Tibial nerve (tissue), 4 donors: ENCODE results near the gene SHISA8. TPM values are rescaled to one million over a fixed set of nuclear protein-coding genes. Genes with fewer than 3 reads are reported as not detected.

Experiments used
- DNase-seq, 2 donors: peaks; one replicate each; pipeline ENCODE4 v3.0.0-alpha.2; 2019; ENCODE audit warnings: low spot score in 2 of 2
- H3K27ac ChIP-seq, 4 donors: fragments of 200-600 bp; sonication (generic) in 3 of 4; one replicate each; pipeline ENCODE4 v1.5.1; 2017 to 2019; ENCODE audit warnings: mild to moderate bottlenecking in 1 of 4
- H3K27me3 ChIP-seq, 2 donors: fragments of 200-600 bp; sonication (generic) in 1 of 2; one replicate each; pipeline versions ENCODE4 v1.5.1 to v1.6.0; 2017 to 2019
- H3K36me3 ChIP-seq, 3 donors: fragments of 200-600 bp; sonication (generic); one replicate each; pipeline ENCODE4 v1.5.1; 2018 to 2019
- H3K4me1 ChIP-seq, 4 donors: fragments of 200-600 bp; sonication (generic) in 3 of 4; one replicate each; pipeline ENCODE4 v1.5.1; 2017 to 2019
- H3K4me3 ChIP-seq, 4 donors: fragments of 200-600 bp; sonication (generic) in 3 of 4; one replicate each; pipeline ENCODE4 v1.5.1; 2017 to 2019; ENCODE audit warnings: mild to moderate bottlenecking in 1 of 4, moderate library complexity in 1 of 4
- H3K9me3 ChIP-seq, 4 donors: fragments of 200-600 bp; sonication (generic) in 3 of 4; one replicate each; pipeline ENCODE4 v1.5.1; 2017 to 2019
- CTCF ChIP-seq, 5 experiments: fragments of 200-600 bp in 3 of 5; fragments of 450-650 bp in 2 of 5; sonication (generic) in 3 of 5; IDR thresholded peaks; one replicate each; pipeline ENCODE4 v1.5.1; 2016 to 2019; ENCODE audit warnings: antibody characterized with exemption in 5 of 5, mild to moderate bottlenecking in 3 of 5, moderate library complexity in 2 of 5
- EP300 ChIP-seq, 2 donors: sonication (generic); formaldehyde crosslinking; IDR thresholded peaks; one replicate each; pipeline ENCODE4 v1.6.1; 2017; ENCODE audit warnings: antibody characterized with exemption in 2 of 2, mild to moderate bottlenecking in 1 of 2
- POLR2A ChIP-seq, 2 donors: fragments of 450-650 bp; IDR thresholded peaks; one replicate each; pipeline ENCODE4 v1.6.1; 2017; ENCODE audit warnings: antibody characterized with exemption in 2 of 2, mild to moderate bottlenecking in 2 of 2, moderate library complexity in 2 of 2
- WGBS, 2 donors: methylation state at CpG; one replicate each; pipeline ENCODE4 v1.1.5; 2018; 5-methylcytosine and 5-hydroxymethylcytosine counted together
- total RNA-seq, 4 donors: library from RNA; depleted of rRNA; stranded (reverse); fragments of >200 nt; gene quantifications; one replicate each; pipeline ENCODE4 v1.1.0, GENCODE V29; 2016

Gene SHISA8
- total RNA-seq, 4 donors from 2014 or later: 3.3 TPM; not detected in 3

GRCh38 chr22:41899992-41900651 is 14.8 kb downstream of the SHISA8 start:
- H3K27ac ChIP-seq: no peak overlapping the region
- TF ChIP-seq CTCF (IDR thresholded peaks at IDR 0.05): no peak
- TF ChIP-seq POLR2A (IDR thresholded peaks at IDR 0.05): no peak
- TF ChIP-seq EP300 (IDR thresholded peaks at IDR 0.05): no peak
- no peak overlapping the region for H3K4me3 ChIP-seq
- peaks cover 7 to 100% (median 17%) of the 10 kb centered on the region in 3 donors for H3K36me3 ChIP-seq
- H3K27me3 ChIP-seq: no peaks in the 10 kb centered on the region
- no peaks in the 10 kb centered on the region for H3K9me3 ChIP-seq
- H3K4me1 ChIP-seq: peaks cover 0 to 8% (median 0%) of the 10 kb centered on the region in 4 donors
- no peak for DNase-seq
- WGBS, 2 donors: 72 to 78% methylated on average over 11 to 13 of the region's 13 CpGs

- WGBS, 2 donors: 78 to 90% methylated on average over 5 of the region's 5 CpGs
- Histone ChIP-seq H3K4me3 (no peak overlapping the region), H3K36me3 (peaks cover 9 to 100% (median 15%) of the 10 kb centered on the region in 3 donors), H3K27me3 (no peaks in the 10 kb centered on the region), H3K4me1 (peaks cover 0 to 8% (median 0%) of the 10 kb centered on the region in 4 donors), H3K9me3 (no peaks in the 10 kb centered on the region), H3K27ac (no peak overlapping the region)
- no peak for DNase-seq
- TF ChIP-seq POLR2A (IDR thresholded peaks at IDR 0.05) (no peak), CTCF (IDR thresholded peaks at IDR 0.05) (no peak), EP300 (IDR thresholded peaks at IDR 0.05) (no peak)
Observed at GRCh38 chr22:41899110-41899509, 15.8 kb downstream of the SHISA8 start.

- Histone ChIP-seq H3K9me3 (no peaks in the 10 kb centered on the region), H3K4me1 (peaks cover 0 to 8% (median 0%) of the 10 kb centered on the region in 4 donors), H3K4me3 (no peak overlapping the region), H3K27ac (no peak overlapping the region), H3K36me3 (peaks cover 9 to 100% (median 15%) of the 10 kb centered on the region in 3 donors), H3K27me3 (no peaks in the 10 kb centered on the region)
- 73 to 77% methylated on average over 10 to 11 of the region's 11 CpGs for WGBS, 2 donors
- no peak for DNase-seq
- no peak for TF ChIP-seq POLR2A (IDR thresholded peaks at IDR 0.05)
- no peak for TF ChIP-seq EP300 (IDR thresholded peaks at IDR 0.05)
- no peak for TF ChIP-seq CTCF (IDR thresholded peaks at IDR 0.05)
Observed at GRCh38 chr22:41898645-41899044, 16.2 kb downstream of the SHISA8 start.

GRCh38 chr22:41893591-41894375 is 21.1 kb downstream of the SHISA8 start:
- H3K4me1 ChIP-seq: no peaks in the 10 kb centered on the region
- H3K27ac ChIP-seq: no peak overlapping the region
- WGBS, 2 donors: 78 to 85% methylated on average over 7 of the region's 7 CpGs
- no peak overlapping the region for H3K4me3 ChIP-seq
- H3K27me3 ChIP-seq: no peaks in the 10 kb centered on the region
- H3K36me3 ChIP-seq: peaks cover 2 to 98% (median 18%) of the 10 kb centered on the region in 3 donors
- no peak for DNase-seq
- TF ChIP-seq POLR2A (IDR thresholded peaks at IDR 0.05) (no peak), CTCF (IDR thresholded peaks at IDR 0.05) (no peak), EP300 (IDR thresholded peaks at IDR 0.05) (no peak)
- no peaks in the 10 kb centered on the region for H3K9me3 ChIP-seq

- no peak for TF ChIP-seq EP300 (IDR thresholded peaks at IDR 0.05)
- no peak for TF ChIP-seq POLR2A (IDR thresholded peaks at IDR 0.05)
- no peak for TF ChIP-seq CTCF (IDR thresholded peaks at IDR 0.05)
- 81 to 89% methylated on average over 4 of the region's 4 CpGs for WGBS, 2 donors
- Histone ChIP-seq H3K36me3 (peaks cover 2 to 98% (median 18%) of the 10 kb centered on the region in 3 donors), H3K27ac (no peak overlapping the region), H3K27me3 (no peaks in the 10 kb centered on the region), H3K4me3 (no peak overlapping the region), H3K4me1 (no peaks in the 10 kb centered on the region), H3K9me3 (no peaks in the 10 kb centered on the region)
- DNase-seq: no peak
Observed at GRCh38 chr22:41892721-41893120, 22.2 kb downstream of the SHISA8 start.
